ENCODE data around the gene TRMO.

Gene TRMO

DNA sequence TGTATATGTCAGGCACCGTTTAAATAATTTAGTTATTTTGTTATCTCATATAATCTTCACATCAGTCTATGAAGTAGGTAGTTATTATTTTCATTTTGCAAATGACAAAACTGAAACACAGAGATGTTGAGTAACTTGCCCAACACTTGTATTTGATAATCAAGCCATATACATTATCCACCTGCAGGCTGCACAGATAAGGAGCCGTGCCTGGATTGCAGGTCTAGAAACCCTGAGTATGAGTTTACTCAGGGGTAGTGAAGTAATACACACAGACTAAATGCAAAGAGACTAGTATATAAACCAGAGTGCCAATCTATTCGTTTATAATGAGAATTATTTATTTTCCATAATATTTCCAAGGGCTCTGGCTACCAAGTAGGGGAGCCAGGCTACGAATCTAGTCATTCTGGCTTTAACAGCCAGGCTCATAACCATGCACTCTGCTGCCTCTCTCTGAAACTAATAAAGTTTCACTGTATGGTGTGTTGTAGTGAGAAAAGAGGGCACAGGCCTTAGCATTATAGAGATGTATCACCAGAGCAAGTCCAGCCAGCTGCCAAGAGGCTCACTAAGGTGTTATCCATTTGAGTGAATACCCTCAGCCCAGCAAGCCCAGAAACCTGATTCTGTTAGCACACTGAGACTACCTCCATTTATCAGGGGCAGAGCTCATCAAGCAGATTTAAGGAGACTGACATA is 11.1 kb upstream of the TRMO start:
- WGBS (ENCODE audit: insufficient coverage) = no CpG with 5 or more reads among the region's 4 CpGs
- H3K36me3 ChIP-seq (ENCODE audit: control insufficient read depth in 4 of 4, insufficient read depth in 4 of 4, low read length in 3 of 4) = peaks cover 6 to 32% (median 15%) of the 10 kb centered on the region in 4 experiments
- no peaks in the 10 kb centered on the region for H3K27me3 ChIP-seq (replicated peaks in 2 of 5; ENCODE audit: control insufficient read depth in 4 of 5, insufficient read depth in 5 of 5, low read length in 4 of 5)
- H3K4me1 ChIP-seq (ENCODE audit: control extremely low read depth in 1 of 4, control insufficient read depth in 4 of 4, insufficient read depth in 4 of 4, low read length in 3 of 4) = peaks cover 45 to 90% (median 69%) of the 10 kb centered on the region in 4 experiments
- POLR2A ChIA-PET = interaction anchor here (0.6 kb wide), 1 partner anchor 226 kb away, joined by 4 read pairs; no protein-coding TSS in a partner anchor
- CTCF ChIA-PET = interaction anchor here (0.8 to 3.7 kb wide), 5 partner anchors 9 to 186 kb away, joined by 3 to 53 read pairs (median 13); partner anchors contain the start of genes TRIM14 and TRMO
- no peak for DNase-seq
- peak overlapping the region; percentile 23 to 65 for H3K27ac ChIP-seq (ENCODE audit: insufficient read depth in 1 of 2, low read depth in 1 of 2, low read length in 2 of 2, poor library complexity in 1 of 2, severe bottlenecking in 2 of 2)
- no peaks in the 10 kb centered on the region for H3K9me3 ChIP-seq (ENCODE audit: control extremely low read depth in 1 of 5, control insufficient read depth in 4 of 5, insufficient read depth in 2 of 5, low read depth in 1 of 5, low read length in 4 of 5)
- peak overlapping the region in 3 of 7 experiments; percentile 35 to 64 (median 54) for H3K4me3 ChIP-seq (ENCODE audit: control insufficient read depth in 1 of 7, extremely low read depth in 1 of 7, insufficient read depth in 4 of 7, low read depth in 2 of 7, low read length in 6 of 7)

- Histone ChIP-seq H3K36me3 (ENCODE audit: control insufficient read depth in 4 of 4, insufficient read depth in 4 of 4, low read length in 3 of 4) (peaks cover 6 to 41% (median 17%) of the 10 kb centered on the region in 4 experiments), H3K4me1 (ENCODE audit: control extremely low read depth in 1 of 4, control insufficient read depth in 4 of 4, insufficient read depth in 4 of 4, low read length in 3 of 4) (peaks cover 36 to 80% (median 62%) of the 10 kb centered on the region in 4 experiments), H3K27ac (ENCODE audit: insufficient read depth in 1 of 2, low read depth in 1 of 2, low read length in 2 of 2, poor library complexity in 1 of 2, severe bottlenecking in 2 of 2) (peak overlapping the region; percentile 6 to 53), H3K9me3 (ENCODE audit: control extremely low read depth in 1 of 5, control insufficient read depth in 4 of 5, insufficient read depth in 2 of 5, low read depth in 1 of 5, low read length in 4 of 5) (no peaks in the 10 kb centered on the region), H3K27me3 (replicated peaks in 2 of 5; ENCODE audit: control insufficient read depth in 4 of 5, insufficient read depth in 5 of 5, low read length in 4 of 5) (no peaks in the 10 kb centered on the region), H3K4me3 (ENCODE audit: control insufficient read depth in 1 of 7, extremely low read depth in 1 of 7, insufficient read depth in 4 of 7, low read depth in 2 of 7, low read length in 6 of 7) (peak overlapping the region in 3 of 7 experiments; percentile 1 to 54 (median 31))
- 19% methylated on average over 2 of the region's 3 CpGs for WGBS (ENCODE audit: insufficient coverage)
- POLR2A ChIA-PET = no interaction called here
- CTCF ChIA-PET = interaction anchor here (1.0 to 3.2 kb wide), 5 partner anchors 13 to 52 kb away, joined by 3 to 14 read pairs (median 4); partner anchors contain the start of gene ANP32B
- no peak for DNase-seq
Observed at GRCh38 chr9:97930972-97931371, 8.7 kb upstream of the TRMO start.

DNA sequence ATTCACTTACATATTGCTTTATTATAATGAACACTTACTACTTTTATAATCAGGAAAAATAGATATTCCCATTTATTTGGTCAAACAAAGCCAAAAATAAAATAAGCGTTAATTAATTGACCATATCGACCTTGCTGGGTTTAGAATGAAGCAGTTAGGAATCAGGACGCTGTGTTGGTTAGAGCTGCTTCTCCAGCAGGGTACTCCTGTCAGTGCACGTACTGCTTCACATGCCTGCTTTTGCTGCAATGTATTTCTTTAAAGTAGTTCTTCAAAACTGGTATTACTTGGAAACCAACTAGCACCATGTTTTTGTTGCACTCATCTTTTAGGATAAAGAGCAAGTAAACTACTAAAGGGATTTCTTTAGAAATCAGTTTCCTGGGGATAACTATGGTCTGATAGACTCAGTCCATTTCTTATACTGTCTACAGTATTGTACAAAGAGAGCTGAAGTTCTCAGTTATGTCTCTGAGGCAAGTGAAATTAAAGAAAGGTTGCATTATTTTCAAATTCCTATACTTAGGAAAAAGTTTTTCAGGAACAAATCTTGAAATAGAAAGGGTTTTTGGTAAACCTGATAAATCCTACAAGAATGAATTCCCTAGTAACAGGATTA is 6.8 kb upstream of the TRMO start:
- H3K27me3 ChIP-seq (replicated peaks in 2 of 5; ENCODE audit: control insufficient read depth in 4 of 5, insufficient read depth in 5 of 5, low read length in 4 of 5) = no peaks in the 10 kb centered on the region
- DNase-seq = no peak
- ChIA-PET CTCF (interaction anchor here (1.3 to 3.2 kb wide), 7 partner anchors 15 to 130 kb away, joined by 3 to 14 read pairs (median 5); partner anchors contain the start of gene ANP32B), POLR2A (interaction anchor here (0.9 kb wide), 1 partner anchor 19 kb away, joined by 4 read pairs; no protein-coding TSS in a partner anchor)
- H3K4me3 ChIP-seq (ENCODE audit: control insufficient read depth in 1 of 7, extremely low read depth in 1 of 7, insufficient read depth in 4 of 7, low read depth in 2 of 7, low read length in 6 of 7) = peak overlapping the region in 5 of 7 experiments; percentile 8 to 59 (median 39)
- H3K36me3 ChIP-seq (ENCODE audit: control insufficient read depth in 4 of 4, insufficient read depth in 4 of 4, low read length in 3 of 4) = peaks cover 3 to 41% (median 17%) of the 10 kb centered on the region in 4 experiments
- H3K4me1 ChIP-seq (ENCODE audit: control extremely low read depth in 1 of 4, control insufficient read depth in 4 of 4, insufficient read depth in 4 of 4, low read length in 3 of 4) = peaks cover 28 to 77% (median 53%) of the 10 kb centered on the region in 4 experiments
- WGBS (ENCODE audit: insufficient coverage) = 32% methylated on average over 2 of the region's 4 CpGs
- peak overlapping the region in 1 of 2 experiments; percentile 63 for H3K27ac ChIP-seq (ENCODE audit: insufficient read depth in 1 of 2, low read depth in 1 of 2, low read length in 2 of 2, poor library complexity in 1 of 2, severe bottlenecking in 2 of 2)
- no peaks in the 10 kb centered on the region for H3K9me3 ChIP-seq (ENCODE audit: control extremely low read depth in 1 of 5, control insufficient read depth in 4 of 5, insufficient read depth in 2 of 5, low read depth in 1 of 5, low read length in 4 of 5)

DNA sequence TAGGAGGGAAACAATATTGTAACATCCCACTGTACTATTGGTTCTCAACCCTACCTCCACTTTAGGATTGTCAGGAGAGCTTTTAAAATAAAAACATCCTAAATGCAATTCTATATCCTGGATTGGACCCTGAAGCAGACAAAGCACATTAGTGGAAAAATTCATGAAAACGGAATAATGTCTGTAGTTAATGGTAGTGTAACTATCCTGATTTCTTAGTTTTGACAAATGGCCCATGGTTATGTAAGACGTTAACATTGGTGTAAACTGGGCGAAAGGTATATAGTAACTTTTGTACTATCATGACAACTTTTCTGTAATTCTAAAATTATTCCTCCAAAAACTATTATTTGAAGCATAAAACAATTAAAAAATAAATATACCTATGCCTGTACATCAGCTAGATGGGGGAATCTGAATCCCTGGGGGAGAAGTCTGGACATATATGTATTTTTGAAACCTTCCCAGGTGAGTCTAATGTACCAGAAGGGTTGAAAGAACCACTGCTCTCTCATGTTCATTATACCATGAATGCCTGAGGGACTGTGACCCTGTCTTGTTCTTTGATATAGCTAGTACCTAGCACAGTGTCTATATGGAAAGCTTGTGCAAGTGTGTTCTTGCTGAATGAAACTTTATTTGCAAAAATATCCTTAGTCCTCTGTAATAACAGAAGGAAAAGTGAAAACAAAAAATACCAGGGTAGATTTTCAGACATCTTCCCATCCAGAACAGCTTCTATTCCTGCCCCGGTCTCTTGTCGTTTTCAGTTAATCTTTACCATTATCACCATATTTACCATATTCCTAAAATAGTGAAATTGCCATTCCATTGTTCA is 3.4 kb upstream of the TRMO start:
- WGBS (ENCODE audit: insufficient coverage) = 100% methylated on average over 1 of the region's 5 CpGs
- Histone ChIP-seq H3K27ac (ENCODE audit: insufficient read depth in 1 of 2, low read depth in 1 of 2, low read length in 2 of 2, poor library complexity in 1 of 2, severe bottlenecking in 2 of 2) (peak overlapping the region; percentile 6 to 43), H3K4me3 (ENCODE audit: control insufficient read depth in 1 of 7, extremely low read depth in 1 of 7, insufficient read depth in 4 of 7, low read depth in 2 of 7, low read length in 6 of 7) (no peak overlapping the region), H3K4me1 (ENCODE audit: control extremely low read depth in 1 of 4, control insufficient read depth in 4 of 4, insufficient read depth in 4 of 4, low read length in 3 of 4) (peaks cover 25 to 71% (median 51%) of the 10 kb centered on the region in 4 experiments), H3K27me3 (replicated peaks in 2 of 5; ENCODE audit: control insufficient read depth in 4 of 5, insufficient read depth in 5 of 5, low read length in 4 of 5) (no peaks in the 10 kb centered on the region), H3K9me3 (ENCODE audit: control extremely low read depth in 1 of 5, control insufficient read depth in 4 of 5, insufficient read depth in 2 of 5, low read depth in 1 of 5, low read length in 4 of 5) (no peaks in the 10 kb centered on the region), H3K36me3 (ENCODE audit: control insufficient read depth in 4 of 4, insufficient read depth in 4 of 4, low read length in 3 of 4) (peaks cover 3 to 29% (median 14%) of the 10 kb centered on the region in 4 experiments)
- DNase-seq = no peak
- ChIA-PET CTCF (interaction anchor here (0.6 to 7.0 kb wide), 11 partner anchors 10 to 1944 kb away, joined by 3 to 111 read pairs (median 4); partner anchors contain the start of gene ANP32B), POLR2A (interaction anchor here (1.0 to 1.3 kb wide), 2 partner anchors 9 to 53 kb away, joined by 3 read pairs; no protein-coding TSS in a partner anchor)

- Histone ChIP-seq H3K4me1 (ENCODE audit: control extremely low read depth in 1 of 4, control insufficient read depth in 4 of 4, insufficient read depth in 4 of 4, low read length in 3 of 4) (peaks cover 30 to 71% (median 50%) of the 10 kb centered on the region in 4 experiments), H3K36me3 (ENCODE audit: control insufficient read depth in 4 of 4, insufficient read depth in 4 of 4, low read length in 3 of 4) (peaks cover 0 to 17% (median 4%) of the 10 kb centered on the region in 4 experiments), H3K27ac (ENCODE audit: insufficient read depth in 1 of 2, low read depth in 1 of 2, low read length in 2 of 2, poor library complexity in 1 of 2, severe bottlenecking in 2 of 2) (peak overlapping the region; percentile 27 to 80), H3K9me3 (ENCODE audit: control extremely low read depth in 1 of 5, control insufficient read depth in 4 of 5, insufficient read depth in 2 of 5, low read depth in 1 of 5, low read length in 4 of 5) (no peaks in the 10 kb centered on the region), H3K27me3 (replicated peaks in 2 of 5; ENCODE audit: control insufficient read depth in 4 of 5, insufficient read depth in 5 of 5, low read length in 4 of 5) (no peaks in the 10 kb centered on the region), H3K4me3 (ENCODE audit: control insufficient read depth in 1 of 7, extremely low read depth in 1 of 7, insufficient read depth in 4 of 7, low read depth in 2 of 7, low read length in 6 of 7) (peak overlapping the region in 6 of 7 experiments; percentile 23 to 76 (median 60))
- peak in 2 of 3 donors; percentile 87 to 89 for DNase-seq
- 8% methylated on average over 2 of the region's 4 CpGs for WGBS (ENCODE audit: insufficient coverage)
- CTCF ChIA-PET = interaction anchor here (0.8 to 7.8 kb wide), 29 partner anchors 8 to 155 kb away, joined by 3 to 111 read pairs (median 10); partner anchors contain the start of genes ANP32B and NANS
- POLR2A ChIA-PET = interaction anchor here (0.7 to 4.1 kb wide), 3 partner anchors 32 to 80 kb away, joined by 3 to 31 read pairs (median 6); partner anchors contain the start of gene ANP32B
Observed at GRCh38 chr9:97924386-97924785, 2.1 kb upstream of the TRMO start.

- Histone ChIP-seq H3K27me3 (replicated peaks in 2 of 5; ENCODE audit: control insufficient read depth in 4 of 5, insufficient read depth in 5 of 5, low read length in 4 of 5) (no peaks in the 10 kb centered on the region), H3K36me3 (ENCODE audit: control insufficient read depth in 4 of 4, insufficient read depth in 4 of 4, low read length in 3 of 4) (peaks cover 0 to 11% (median 3%) of the 10 kb centered on the region in 4 experiments), H3K27ac (ENCODE audit: insufficient read depth in 1 of 2, low read depth in 1 of 2, low read length in 2 of 2, poor library complexity in 1 of 2, severe bottlenecking in 2 of 2) (peak overlapping the region; percentile 27 to 99), H3K4me3 (ENCODE audit: control insufficient read depth in 1 of 7, extremely low read depth in 1 of 7, insufficient read depth in 4 of 7, low read depth in 2 of 7, low read length in 6 of 7) (peak overlapping the region in 6 of 7 experiments; percentile 39 to 76 (median 60)), H3K4me1 (ENCODE audit: control extremely low read depth in 1 of 4, control insufficient read depth in 4 of 4, insufficient read depth in 4 of 4, low read length in 3 of 4) (peaks cover 32 to 71% (median 52%) of the 10 kb centered on the region in 4 experiments), H3K9me3 (ENCODE audit: control extremely low read depth in 1 of 5, control insufficient read depth in 4 of 5, insufficient read depth in 2 of 5, low read depth in 1 of 5, low read length in 4 of 5) (no peaks in the 10 kb centered on the region)
- DNase-seq = peak; percentile 87 to 93 (median 92)
- CTCF ChIA-PET = interaction anchor here (0.7 to 7.8 kb wide), 37 partner anchors 9 to 182 kb away, joined by 3 to 111 read pairs (median 6); partner anchors contain the start of genes ANP32B and NANS
- POLR2A ChIA-PET = interaction anchor here (1.6 to 4.1 kb wide), 2 partner anchors 61 to 111 kb away, joined by 3 to 31 read pairs; partner anchors contain the start of gene ANP32B
- no CpG with 5 or more reads among the region's 8 CpGs for WGBS (ENCODE audit: insufficient coverage)
Observed at GRCh38 chr9:97923529-97924108, 1.3 kb upstream of the TRMO start.

Data from common myeloid progenitor, CD34-positive (primary cell).